H9 (cell line): ENCODE data around the gene EIF3F. TPM values are rescaled to one million over a fixed set of nuclear protein-coding genes. Genes with fewer than 3 reads are reported as not detected.

ENCODE experiments used
- DNase-seq: peaks from one replicate; pipeline ENCODE4 v3.0.0-alpha.2; 2017
- H2AFZ ChIP-seq: one replicate; pipeline ENCODE4 v1.6.1; 2013; ENCODE audit warnings: mild to moderate bottlenecking, low read length, control low read depth, moderate library complexity
- H2AK5ac ChIP-seq: 2 replicates; pipeline ENCODE4 v1.6.1; 2013; ENCODE audit warnings: low read length, control low read depth, mixed read lengths; ENCODE audit not compliant: insufficient read length
- H2BK120ac ChIP-seq: one replicate; pipeline ENCODE4 v1.6.1; 2013; ENCODE audit warnings: low read depth, mild to moderate bottlenecking, low read length, control low read depth, inconsistent platforms; ENCODE audit not compliant: poor library complexity, severe bottlenecking
- H2BK12ac ChIP-seq: 2 replicates; pipeline ENCODE4 v1.6.1; 2013; ENCODE audit warnings: low read length, control low read depth, mixed read lengths, low read depth; ENCODE audit not compliant: insufficient read length
- H2BK15ac ChIP-seq: 2 replicates; pipeline ENCODE4 v1.6.1; 2013; ENCODE audit warnings: low read depth, low read length, control low read depth
- H2BK20ac ChIP-seq: one replicate; pipeline ENCODE4 v1.6.1; 2013; ENCODE audit warnings: low read depth, mild to moderate bottlenecking, low read length, control low read depth, inconsistent platforms; ENCODE audit not compliant: poor library complexity, severe bottlenecking
- H2BK5ac ChIP-seq: 2 replicates; pipeline ENCODE4 v1.6.1; 2013; ENCODE audit warnings: low read length, control low read depth, mixed read lengths; ENCODE audit not compliant: insufficient read length
- H3K14ac ChIP-seq: 2 replicates; pipeline ENCODE4 v1.6.1; 2013; ENCODE audit warnings: low read length, control low read depth; ENCODE audit not compliant: insufficient read depth
- H3K18ac ChIP-seq: 2 replicates; pipeline ENCODE4 v1.6.1; 2013; ENCODE audit warnings: low read depth, mild to moderate bottlenecking, mixed read lengths, low read length, control low read depth; ENCODE audit not compliant: insufficient read length
- H3K23ac ChIP-seq: 2 replicates; pipeline ENCODE4 v1.6.1; 2013; ENCODE audit warnings: low read length, control low read depth, mixed read lengths, low read depth; ENCODE audit not compliant: insufficient read length
- H3K23me2 ChIP-seq: 2 replicates; pipeline ENCODE4 v1.6.1; 2013; ENCODE audit warnings: low read depth, mild to moderate bottlenecking, mixed read lengths, low read length, control low read depth; ENCODE audit not compliant: insufficient read length, poor library complexity, severe bottlenecking
- H3K27ac ChIP-seq: 2 replicates; pipeline ENCODE4 v1.5.1; 2013; ENCODE audit warnings: low read length, control low read depth, mixed read lengths, low read depth; ENCODE audit not compliant: insufficient read length
- H3K27me3 ChIP-seq: 2 replicates; pipeline ENCODE4 v1.6.1; 2013; ENCODE audit warnings: low read length, control low read depth, inconsistent platforms; ENCODE audit not compliant: insufficient read depth
- H3K4ac ChIP-seq: 2 replicates; pipeline ENCODE4 v1.6.1; 2013; ENCODE audit warnings: low read depth, mild to moderate bottlenecking, control low read depth, inconsistent platforms, low read length, moderate library complexity
- H3K4me1 ChIP-seq: 2 replicates; pipeline ENCODE4 v1.6.1; 2013; ENCODE audit warnings: low read length, control low read depth, inconsistent platforms; ENCODE audit not compliant: insufficient read depth
- H3K4me2 ChIP-seq: 2 replicates; pipeline ENCODE4 v1.6.1; 2013; ENCODE audit warnings: low read length, control low read depth, mixed read lengths; ENCODE audit not compliant: insufficient read length, insufficient read depth
- H3K56ac ChIP-seq: 2 replicates; pipeline ENCODE4 v1.6.1; 2013; ENCODE audit warnings: low read depth, mild to moderate bottlenecking, mixed read lengths, low read length, control low read depth; ENCODE audit not compliant: insufficient read length
- H3K79me1 ChIP-seq: 2 replicates; pipeline ENCODE4 v1.6.1; 2013; ENCODE audit warnings: low read depth, mild to moderate bottlenecking, moderate library complexity, low read length, control low read depth, inconsistent platforms; ENCODE audit not compliant: insufficient read depth, poor library complexity, severe bottlenecking
- H3K79me2 ChIP-seq: 2 replicates; pipeline ENCODE4 v1.6.1; 2013; ENCODE audit warnings: low read length, control low read depth, inconsistent platforms; ENCODE audit not compliant: insufficient read depth
- H3K9ac ChIP-seq: 2 replicates; pipeline ENCODE4 v1.6.1; 2013; ENCODE audit warnings: low read length, control low read depth, mixed read lengths; ENCODE audit not compliant: insufficient read length; ENCODE audit errors: extremely low read depth
- H3K9me3 ChIP-seq: one replicate; pipeline ENCODE4 v1.6.1; 2013; ENCODE audit warnings: low read depth, low read length, inconsistent platforms; ENCODE audit not compliant: control insufficient read depth
- H3T11ph ChIP-seq: one replicate; pipeline ENCODE4 v1.6.1; 2013; ENCODE audit warnings: mild to moderate bottlenecking, low read length, control low read depth, inconsistent platforms
- H4K20me1 ChIP-seq: one replicate; pipeline ENCODE4 v1.6.1; 2013; ENCODE audit not compliant: control insufficient read depth, insufficient read length, insufficient read depth
- H4K5ac ChIP-seq: 2 replicates; pipeline ENCODE4 v1.6.1; 2013; ENCODE audit warnings: low read depth, mild to moderate bottlenecking, mixed read lengths, low read length, control low read depth; ENCODE audit not compliant: insufficient read length
- H4K8ac ChIP-seq: replicated peaks from 2 replicates; pipeline ENCODE4 v1.6.1; 2013; ENCODE audit warnings: low read length, control low read depth, mixed read lengths, low read depth; ENCODE audit not compliant: insufficient read length
- H4K91ac ChIP-seq: 2 replicates; pipeline ENCODE4 v1.6.1; 2013; ENCODE audit warnings: low read depth, mild to moderate bottlenecking, moderate library complexity, mixed read lengths, low read length, control low read depth; ENCODE audit not compliant: insufficient read length
- H3K27ac Mint-ChIP-seq, 3 experiments: 2 replicates in 2 of 3; 3 replicates in 1 of 3; pipeline ENCODE4 v1.8.0; 2020 to 2021; ENCODE audit warnings: mixed read lengths in 3 of 3, mild to moderate bottlenecking in 1 of 3, moderate library complexity in 1 of 3
- H3K27me3 Mint-ChIP-seq: 2 replicates; pipeline ENCODE4 v1.8.0; 2021; ENCODE audit warnings: low read depth, mild to moderate bottlenecking, moderate library complexity, mixed read lengths
- H3K36me3 Mint-ChIP-seq, 3 experiments: 2 replicates in 2 of 3; 3 replicates in 1 of 3; pipeline ENCODE4 v1.8.0; 2020 to 2021; ENCODE audit warnings: low read depth in 3 of 3, mixed read lengths in 3 of 3; ENCODE audit not compliant: insufficient read depth in 1 of 3
- H3K4me1 Mint-ChIP-seq, 2 experiments: 2 replicates each; pipeline ENCODE4 v1.8.0; 2020; ENCODE audit warnings: mixed read lengths in 2 of 2
- H3K4me3 Mint-ChIP-seq, 2 experiments: 2 replicates in 1 of 2; 3 replicates in 1 of 2; pipeline ENCODE4 v1.8.0; 2020 to 2021; ENCODE audit warnings: mild to moderate bottlenecking in 2 of 2, mixed read lengths in 2 of 2, moderate library complexity in 1 of 2
- H3K9me3 Mint-ChIP-seq, 2 experiments: 2 replicates in 1 of 2; 3 replicates in 1 of 2; pipeline ENCODE4 v1.8.0; 2020; ENCODE audit warnings: mild to moderate bottlenecking in 2 of 2, mixed read lengths in 2 of 2, moderate library complexity in 1 of 2
- CTCF ChIP-seq: fragments of 200-600 bp; sonication (generic); conservative IDR thresholded peaks from 3 replicates; pipeline ENCODE4 v1.8.0; 2021; ENCODE audit warnings: antibody characterized with exemption, mild to moderate bottlenecking
- total RNA-seq: library from RNA; stranded (reverse); gene quantifications from 2 replicates; pipeline ENCODE4 v1.2.1, GENCODE V29; 2021

EIF3F gene
- total RNA-seq, 1 experiment from 2014 or later, result 348 TPM

GRCh38 chr11:8005556-8005955 is 18.4 kb downstream of the EIF3F start:
- Mint-ChIP-seq H3K36me3 (no peaks in the 10 kb centered on the region), H3K27me3 (peaks cover 1% of the 10 kb centered on the region), H3K4me3 (no peak overlapping the region), H3K9me3 (no peaks in the 10 kb centered on the region), H3K4me1 (no peaks in the 10 kb centered on the region), H3K27ac (no peak overlapping the region)
- Histone ChIP-seq H3K9me3 (no peaks in the 10 kb centered on the region), H3K23me2 (no peaks in the 10 kb centered on the region), H3K14ac (no peak overlapping the region), H4K91ac (no peak overlapping the region), H2AFZ (no peak overlapping the region), H3T11ph (no peak overlapping the region), H2BK15ac (no peak overlapping the region), H3K56ac (no peak overlapping the region), H3K9ac (no peak overlapping the region), H2BK12ac (no peak overlapping the region), H3K18ac (no peak overlapping the region), H2BK120ac (no peak overlapping the region), H4K8ac (no peak overlapping the region), H2BK20ac (no peak overlapping the region), H3K4ac (no peak overlapping the region), H3K79me1 (no peaks in the 10 kb centered on the region), H3K4me2 (no peak overlapping the region), H3K27ac (no peak overlapping the region), H3K4me1 (no peaks in the 10 kb centered on the region), H2BK5ac (no peak overlapping the region), H3K79me2 (no peaks in the 10 kb centered on the region), H4K20me1 (no peaks in the 10 kb centered on the region), H2AK5ac (no peak overlapping the region), H4K5ac (no peak overlapping the region), H3K27me3 (no peaks in the 10 kb centered on the region), H3K23ac (no peak overlapping the region)
- TF ChIP-seq CTCF, result no peak
- no peak for DNase-seq
